Stomach (tissue), 9 donors: ENCODE results near the gene ELMO1. TPM values are rescaled to one million over a fixed set of nuclear protein-coding genes. Genes with fewer than 3 reads are reported as not detected.

Source experiments
- DNase-seq, 2 donors: peaks; one replicate each; pipeline versions ENCODE4 v3.0.0 to v3.0.0-alpha.2; 2013 to 2019
- H3K27ac ChIP-seq, 5 donors: fragments of 200-600 bp in 4 of 5; sonication (generic) in 4 of 5; one replicate each; pipeline ENCODE4 v1.5.1; 2013 to 2019; ENCODE audit warnings: mild to moderate bottlenecking in 1 of 5, moderate library complexity in 1 of 5
- H3K27me3 ChIP-seq, 3 donors: fragments of 200-600 bp; sonication (generic); one replicate each; pipeline ENCODE4 v1.5.1; 2017 to 2019; ENCODE audit warnings: mixed run types in 1 of 3
- H3K36me3 ChIP-seq, 4 donors: fragments of 200-600 bp; sonication (generic); 1 replicate in 3 of 4; 2 replicates in 1 of 4; pipeline ENCODE4 v1.5.1; 2016 to 2019
- H3K4me1 ChIP-seq, 4 donors: fragments of 200-600 bp; sonication (generic); one replicate each; pipeline ENCODE4 v1.5.1; 2016 to 2019
- H3K4me3 ChIP-seq, 4 donors: fragments of 200-600 bp; sonication (generic) in 3 of 4; one replicate each; pipeline ENCODE4 v1.5.1; 2016 to 2019; ENCODE audit warnings: mild to moderate bottlenecking in 1 of 4
- H3K9me3 ChIP-seq, 4 donors: fragments of 200-600 bp; sonication (generic); one replicate each; pipeline ENCODE4 v1.5.1; 2016 to 2019
- CTCF ChIP-seq, 7 experiments: fragments of 450-650 bp in 4 of 7; fragments of 200-600 bp in 3 of 7; sonication (generic) in 3 of 7; IDR thresholded peaks; one replicate each; pipeline ENCODE4 v1.5.1; 2016 to 2019; ENCODE audit warnings: antibody characterized with exemption in 7 of 7, control low read depth in 2 of 7, mild to moderate bottlenecking in 1 of 7
- EP300 ChIP-seq: sonication (generic); formaldehyde crosslinking; IDR thresholded peaks from one replicate; pipeline ENCODE4 v1.6.1; 2017; ENCODE audit warnings: antibody characterized with exemption
- POLR2A ChIP-seq, 4 donors: fragments of 450-650 bp; IDR thresholded peaks; one replicate each; pipeline ENCODE4 v1.6.1; 2016; ENCODE audit warnings: antibody characterized with exemption in 4 of 4, control low read depth in 2 of 4, mild to moderate bottlenecking in 1 of 4, moderate library complexity in 1 of 4
- POLR2AphosphoS5 ChIP-seq, 3 donors: sonication (generic); formaldehyde crosslinking; IDR thresholded peaks; one replicate each; pipeline ENCODE4 v1.6.1; 2016; ENCODE audit warnings: antibody characterized with exemption in 3 of 3
- WGBS, 5 donors: extraction: QIAGEN DNeasy Blood & Tissue Kit in 3 of 5; methylation state at CpG; one replicate each; pipeline versions ENCODE4 v1.1.5 to v1.1.7; 2013 to 2018; 5-methylcytosine and 5-hydroxymethylcytosine counted together
- intact Hi-C: fragments of 100-400 bp; cut with DNase I; formaldehyde crosslinking; loops from one replicate; pipeline ENCODE4 v1.15.1; 2023; ENCODE audit warnings: low total_unique reads
- polyA plus RNA-seq, 3 donors: library from polyadenylated mRNA; stranded (reverse); fragments of 200-250 nt; gene quantifications; one replicate each; pipeline ENCODE4 v1.2.3, GENCODE V29; 2013
- total RNA-seq, 5 donors: library from RNA; depleted of rRNA; stranded (reverse); fragments of >200 nt; gene quantifications; one replicate each; pipeline versions ENCODE4 v1.1.0 to v1.2.3, GENCODE V29; 2014 to 2016
- donor health status: healthy with polysubstance abuse.
- donor health status: Bipolar disorder and iron deficiency.
- donor health status: healthy.

ELMO1 gene
- total and polyA plus RNA-seq, 8 donors, result 4.1 to 117 (median 44.8) TPM

GRCh38 chr7:36884910-36885309 lies 563.8 kb downstream of the ELMO1 start:
- H3K27ac ChIP-seq, result no peak overlapping the region
- no peak overlapping the region for H3K4me3 ChIP-seq
- TF ChIP-seq CTCF (IDR thresholded peaks at IDR 0.05) (no peak), POLR2AphosphoS5 (IDR thresholded peaks at IDR 0.05) (no peak), POLR2A (IDR thresholded peaks at IDR 0.05) (no peak), EP300 (no peak)
- peaks cover 0 to 12% (median 0%) of the 10 kb centered on the region in 4 donors for H3K36me3 ChIP-seq
- no peaks in the 10 kb centered on the region for H3K9me3 ChIP-seq
- no peak for DNase-seq
- intact Hi-C loops, result no loop called here
- no peaks in the 10 kb centered on the region for H3K27me3 ChIP-seq
- 80 to 96% (median 90%) methylated on average over 5 of the region's 5 CpGs for WGBS, 5 donors
- H3K4me1 ChIP-seq, result no peaks in the 10 kb centered on the region

- Histone ChIP-seq H3K27me3 (no peaks in the 10 kb centered on the region), H3K27ac (no peak overlapping the region), H3K4me3 (no peak overlapping the region), H3K4me1 (no peaks in the 10 kb centered on the region), H3K9me3 (no peaks in the 10 kb centered on the region), H3K36me3 (peaks cover 0 to 12% (median 0%) of the 10 kb centered on the region in 4 donors)
- no peak for DNase-seq
- intact Hi-C loops, result no loop called here
- no peak for TF ChIP-seq POLR2AphosphoS5 (IDR thresholded peaks at IDR 0.05)
- no peak for TF ChIP-seq EP300
- TF ChIP-seq POLR2A (IDR thresholded peaks at IDR 0.05), result no peak
- no peak for TF ChIP-seq CTCF (IDR thresholded peaks at IDR 0.05)
- 69 to 86% (median 82%) methylated on average over 5 of the region's 5 CpGs for WGBS, 5 donors
Observed at GRCh38 chr7:36884351-36884750, 564.3 kb downstream of the ELMO1 start.

GRCh38 chr7:36881233-36881874 lies 567.3 kb downstream of the ELMO1 start:
- Histone ChIP-seq H3K36me3 (peaks cover 0 to 8% (median 3%) of the 10 kb centered on the region in 4 donors), H3K27me3 (no peaks in the 10 kb centered on the region), H3K27ac (no peak overlapping the region), H3K9me3 (no peaks in the 10 kb centered on the region), H3K4me1 (no peaks in the 10 kb centered on the region), H3K4me3 (no peak overlapping the region)
- no peak for DNase-seq
- intact Hi-C loops, result no loop called here
- no peak for TF ChIP-seq POLR2AphosphoS5 (IDR thresholded peaks at IDR 0.05)
- no peak for TF ChIP-seq EP300
- TF ChIP-seq POLR2A (IDR thresholded peaks at IDR 0.05), result no peak
- TF ChIP-seq CTCF (IDR thresholded peaks at IDR 0.05), result no peak
- 82 to 89% (median 85%) methylated on average over 11 of the region's 11 CpGs for WGBS, 5 donors

- TF ChIP-seq POLR2A (IDR thresholded peaks at IDR 0.05) (no peak), CTCF (IDR thresholded peaks at IDR 0.05) (no peak), EP300 (no peak), POLR2AphosphoS5 (IDR thresholded peaks at IDR 0.05) (no peak)
- Histone ChIP-seq H3K27me3 (no peaks in the 10 kb centered on the region), H3K4me3 (no peak overlapping the region), H3K4me1 (no peaks in the 10 kb centered on the region), H3K36me3 (peaks cover 0 to 17% (median 5%) of the 10 kb centered on the region in 4 donors), H3K9me3 (no peaks in the 10 kb centered on the region), H3K27ac (no peak overlapping the region)
- DNase-seq, result no peak
- 80 to 88% (median 86%) methylated on average over 3 of the region's 3 CpGs for WGBS, 5 donors
- intact Hi-C loops, result no loop called here
Observed at GRCh38 chr7:36880108-36880507, 568.6 kb downstream of the ELMO1 start.
